ENCODE results near the gene FNBP1.

FNBP1 gene

DNA sequence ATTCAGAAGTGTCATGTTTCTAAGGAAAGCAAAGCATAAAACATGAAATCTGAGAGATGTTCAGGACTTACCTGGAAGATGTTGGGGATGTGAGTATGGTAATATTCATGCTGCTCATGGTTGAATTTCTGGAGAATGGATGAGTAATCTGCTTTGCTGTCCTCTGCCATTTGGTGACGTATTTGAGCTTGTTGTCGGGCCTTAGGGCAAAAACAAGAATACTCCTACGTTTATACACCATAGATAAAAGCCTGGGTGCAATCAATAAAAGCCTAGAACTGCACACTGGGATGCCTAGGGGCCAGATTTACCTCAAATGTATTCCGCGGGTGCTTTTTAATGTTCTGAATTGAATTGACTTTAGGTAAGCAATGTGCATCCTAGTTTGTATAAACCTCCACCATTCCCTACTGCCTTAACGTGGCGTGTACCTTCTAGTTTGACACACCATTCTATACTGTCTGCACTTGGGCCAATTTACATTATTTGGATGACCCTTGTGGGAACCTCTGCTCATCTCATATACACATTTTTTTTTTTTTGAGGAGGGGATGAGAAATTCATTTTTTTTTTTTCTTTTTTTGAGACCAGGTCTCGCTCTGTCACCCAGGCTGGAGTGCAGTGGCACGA is 113.4 kb downstream of the FNBP1 start:
- no peak for DNase-seq (ENCODE audit: low spot score)
- no peak for FAIRE-seq

DNA sequence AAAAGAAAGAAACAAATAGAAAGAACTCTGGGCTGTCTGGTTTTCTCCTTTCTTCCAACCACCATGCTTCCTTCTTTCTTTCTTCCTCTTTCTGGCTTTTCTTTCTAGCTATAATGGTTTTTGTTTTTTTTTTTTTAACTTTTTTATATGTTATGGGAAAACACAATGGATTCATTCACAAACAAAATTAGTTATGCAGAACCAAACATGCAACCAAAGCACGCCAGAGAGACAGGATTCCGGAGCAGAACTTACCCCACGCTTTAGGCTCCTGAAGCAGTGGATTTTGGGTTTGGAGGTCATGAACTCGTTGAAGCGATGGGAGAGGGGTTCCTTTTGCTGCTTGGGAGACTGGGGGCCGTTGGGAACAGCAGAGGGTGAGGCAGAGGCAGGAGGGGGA is 119.4 kb downstream of the FNBP1 start:
- no peak for DNase-seq (ENCODE audit: low spot score)
- no peak for FAIRE-seq

DNA sequence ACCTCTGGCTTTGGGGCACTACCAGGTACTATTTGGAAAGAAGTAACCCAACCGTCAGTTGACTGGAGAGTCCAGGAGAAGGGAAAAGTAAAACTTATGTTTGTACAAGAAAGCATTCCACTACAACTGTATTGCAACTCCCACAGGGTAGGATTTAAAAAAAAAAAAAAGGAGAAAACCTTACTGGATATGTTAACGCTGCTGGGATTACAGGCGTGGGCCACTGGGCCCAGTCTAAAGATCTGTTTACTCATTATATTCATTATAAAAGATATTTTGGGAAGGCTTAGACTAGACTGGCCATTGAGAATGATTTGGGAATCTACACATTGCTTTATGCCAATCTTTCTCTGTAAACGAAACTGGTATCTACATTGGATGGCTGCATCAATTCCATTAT is 121.1 kb downstream of the FNBP1 start:
- DNase-seq (ENCODE audit: low spot score) (no peak), FAIRE-seq (no peak)

DNA sequence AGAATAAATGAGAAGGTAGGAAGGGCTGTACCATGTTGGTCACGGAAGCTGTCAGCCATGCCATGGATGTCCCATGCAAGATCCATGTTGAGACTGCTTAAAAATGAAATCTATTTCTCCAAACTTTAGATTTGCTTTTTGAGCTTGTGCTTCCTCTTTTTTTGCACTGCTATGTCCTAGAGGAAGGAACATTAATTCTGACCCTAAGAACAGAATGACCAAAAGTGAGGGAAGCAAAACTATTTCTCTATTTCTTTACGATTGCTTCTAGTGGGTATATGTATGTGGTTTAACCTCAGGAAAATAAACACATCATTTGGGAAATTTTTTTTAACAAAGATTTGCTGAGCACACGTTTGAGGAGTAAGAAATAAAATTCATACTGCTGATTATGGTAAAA is 123.1 kb downstream of the FNBP1 start:
- FAIRE-seq, result no peak
- no peak for DNase-seq (ENCODE audit: low spot score)

DNA sequence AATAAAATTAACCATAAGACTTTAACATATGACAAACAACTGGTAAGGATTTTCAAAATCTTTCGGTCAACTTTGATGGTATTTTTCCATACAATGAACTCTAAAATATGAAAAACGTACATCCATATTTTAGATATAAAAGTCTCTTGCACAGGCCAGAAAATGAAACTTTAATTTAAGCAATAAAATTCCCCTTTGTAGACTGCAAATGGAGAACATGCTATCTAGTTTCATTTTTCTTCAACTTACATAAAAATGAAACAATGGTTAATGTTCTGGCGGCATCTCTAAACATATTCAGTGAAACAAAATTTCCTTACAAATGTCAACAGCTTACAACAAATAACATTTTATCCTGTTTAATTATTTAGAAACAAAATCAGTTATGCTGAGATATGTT is 123.7 kb downstream of the FNBP1 start:
- DNase-seq (ENCODE audit: low spot score), result no peak
- no peak for FAIRE-seq

DNA sequence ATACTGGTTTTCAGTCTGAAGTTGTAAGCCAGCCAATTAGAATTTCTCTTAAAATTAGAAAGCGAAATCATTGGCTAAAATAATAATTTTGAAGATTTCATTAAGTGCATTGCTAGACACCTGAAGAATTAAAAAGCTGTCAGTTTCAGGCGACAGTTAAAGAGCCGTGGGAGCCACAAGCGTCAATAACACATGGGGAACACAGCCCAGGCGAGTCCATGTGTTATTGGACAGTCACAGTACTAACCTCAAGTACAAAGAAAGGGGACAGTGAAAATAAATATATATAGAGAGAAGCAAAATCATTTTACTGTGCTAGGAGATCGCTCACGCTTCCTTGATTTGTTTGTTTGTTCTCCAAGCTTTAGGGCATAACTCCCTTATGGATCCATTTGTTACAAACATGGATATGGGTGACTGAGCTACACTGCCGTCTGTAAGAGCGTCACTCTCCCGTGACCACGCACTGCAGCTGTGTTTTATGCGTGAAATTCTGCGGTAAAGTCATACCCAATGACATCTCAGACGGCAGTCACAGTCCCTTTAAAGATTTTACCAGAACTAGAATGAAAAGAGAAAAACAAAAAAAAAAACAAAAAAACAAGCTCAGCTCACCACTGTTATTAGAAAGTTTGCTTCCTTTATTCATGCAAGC is 124.6 kb downstream of the FNBP1 start:
- FAIRE-seq, result no peak
- DNase-seq (ENCODE audit: low spot score), result no peak

DNA sequence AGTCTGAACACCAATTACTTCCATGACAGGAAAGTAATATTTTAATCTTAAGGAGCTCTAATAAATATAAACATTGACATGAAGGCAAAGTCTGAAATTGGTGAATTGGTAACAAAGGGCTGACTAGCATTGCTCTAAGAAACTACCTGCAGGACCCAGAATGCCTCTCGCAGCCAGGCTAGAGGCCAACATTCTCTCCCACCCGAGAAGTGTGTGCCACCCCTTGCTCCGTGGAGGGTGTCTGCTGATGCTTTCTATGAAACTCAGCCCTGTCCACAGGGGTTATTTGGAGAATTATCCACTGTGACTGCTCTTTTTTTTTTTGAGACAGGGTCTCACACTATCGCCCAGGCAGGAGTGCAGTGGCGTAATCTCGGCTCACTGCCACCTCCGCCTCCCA is 126.3 kb downstream of the FNBP1 start:
- no peak for DNase-seq (ENCODE audit: low spot score)
- FAIRE-seq, result no peak

DNA sequence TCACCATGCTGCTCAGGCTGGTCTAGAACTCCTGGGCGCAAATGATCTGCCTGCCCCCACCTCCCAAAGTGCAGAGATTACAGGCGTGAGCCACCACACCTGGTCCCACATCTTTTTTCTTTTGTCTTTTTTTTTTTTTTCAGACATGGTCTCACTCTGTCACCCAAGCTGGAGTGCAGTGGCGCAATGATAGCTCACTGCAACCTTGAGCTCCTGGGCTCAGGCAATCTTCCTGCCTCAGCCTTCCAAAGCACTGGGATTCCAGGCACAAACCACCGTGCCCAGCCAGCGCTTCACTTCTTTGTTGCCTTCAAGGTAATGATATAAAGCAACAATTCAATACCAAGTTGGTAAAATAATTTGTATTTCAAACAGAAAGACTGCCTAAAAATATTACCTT is 128.9 kb downstream of the FNBP1 start:
- FAIRE-seq, result no peak
- no peak for DNase-seq (ENCODE audit: low spot score)

DNA sequence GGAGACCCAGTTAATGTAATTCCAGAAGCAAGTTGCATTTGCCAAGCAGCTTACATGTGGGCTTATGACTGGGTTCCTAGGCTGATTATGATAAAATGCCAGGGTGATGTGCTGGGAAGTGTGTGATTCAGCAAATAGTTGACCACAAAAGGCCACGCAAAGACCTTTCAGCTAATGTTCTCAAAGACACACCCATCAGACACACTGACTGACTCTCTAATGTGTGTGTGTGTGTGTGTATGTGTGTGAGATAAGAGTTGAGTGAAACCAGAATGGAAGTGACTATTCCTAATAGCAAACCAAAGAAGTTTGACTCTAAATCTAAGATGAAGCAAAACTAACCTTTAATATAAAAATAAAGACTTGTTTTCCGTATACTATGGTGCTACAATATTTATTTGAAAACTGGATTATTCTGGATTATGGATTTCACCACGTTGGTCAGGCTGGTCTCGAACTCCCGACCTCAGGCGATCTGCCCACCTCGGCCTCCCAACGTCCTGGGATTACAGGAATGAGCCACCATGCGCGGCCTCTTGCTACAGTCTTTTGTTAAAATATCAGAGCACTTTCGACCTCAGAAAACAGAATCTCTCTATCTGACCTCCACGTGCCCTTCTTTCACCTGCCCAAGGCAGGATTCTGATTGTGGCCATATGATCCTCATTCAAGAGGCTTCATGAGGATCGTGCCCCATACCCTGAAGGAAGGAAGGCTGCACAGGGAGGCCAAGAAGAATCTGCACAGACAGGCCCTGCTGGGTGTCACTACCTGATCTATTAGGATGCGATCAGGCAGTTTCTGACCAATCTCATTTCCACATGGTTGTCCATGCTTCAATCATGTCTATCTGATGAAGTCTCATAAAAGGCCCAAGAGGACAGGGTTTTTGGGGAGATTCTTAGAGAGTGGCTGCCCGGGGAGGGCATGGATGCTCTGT is 132.1 kb downstream of the FNBP1 start:
- FAIRE-seq (peak; percentile 98), DNase-seq (ENCODE audit: low spot score) (peak; percentile 96)

DNA sequence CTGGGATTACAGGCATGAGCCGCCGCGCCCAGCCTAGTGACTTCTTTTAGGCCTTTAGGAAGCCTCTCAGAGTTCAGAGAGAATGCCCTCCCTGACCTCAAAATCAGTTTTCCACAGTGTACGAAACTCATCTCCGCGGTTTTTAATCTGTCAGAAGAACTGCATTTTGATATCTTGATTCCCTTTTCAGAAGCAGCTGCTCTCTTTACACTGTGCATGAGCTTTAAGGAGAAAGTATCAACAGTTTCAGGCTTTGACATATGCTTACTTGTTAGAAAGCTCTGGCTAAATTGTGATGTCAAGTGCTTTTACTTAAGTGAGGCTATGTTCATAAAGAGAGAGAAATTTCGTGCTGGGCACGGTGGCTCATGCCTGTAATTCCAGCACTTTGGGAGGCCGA is 133.1 kb downstream of the FNBP1 start:
- FAIRE-seq, result no peak
- DNase-seq (ENCODE audit: low spot score), result no peak

DNA sequence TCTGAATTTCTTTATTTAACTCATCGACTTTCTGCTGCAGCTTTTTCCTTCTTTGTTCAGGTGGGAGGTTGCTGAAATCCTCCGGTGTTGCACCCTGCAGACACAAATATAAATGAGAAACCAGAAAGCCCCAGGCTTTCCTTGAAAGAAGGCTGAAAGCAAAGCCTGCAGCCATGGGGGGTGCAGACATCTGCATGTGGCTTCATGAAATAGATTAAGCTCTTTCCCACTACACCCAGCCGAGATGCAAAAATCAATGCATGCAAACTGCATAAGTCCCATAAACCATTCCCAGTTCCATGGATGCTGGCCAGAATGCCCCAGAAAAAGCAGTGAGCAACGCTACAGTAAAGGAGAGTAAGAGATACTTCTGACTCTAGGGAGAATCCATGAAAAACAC is 134.1 kb downstream of the FNBP1 start:
- DNase-seq (ENCODE audit: low spot score), result no peak
- FAIRE-seq, result no peak

DNA sequence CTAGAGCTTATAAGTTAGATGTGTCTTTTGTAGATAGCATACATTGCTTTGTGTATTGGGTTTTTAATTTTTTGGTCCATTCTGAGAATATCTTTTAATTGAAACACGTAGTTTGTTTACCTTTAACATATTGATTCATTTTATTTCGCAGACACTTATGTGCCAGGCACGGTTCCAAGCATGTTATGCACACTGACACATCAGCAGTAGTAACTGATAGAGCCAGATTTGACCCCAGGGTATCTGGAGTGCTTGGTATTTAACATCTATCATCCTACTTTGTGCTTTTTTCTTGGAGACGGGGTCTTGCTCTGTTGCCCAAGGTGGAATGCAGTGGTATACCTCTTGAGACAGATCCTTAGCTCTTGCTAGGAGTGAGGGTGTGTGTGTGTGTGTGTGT is 135.8 kb downstream of the FNBP1 start:
- FAIRE-seq (no peak), DNase-seq (ENCODE audit: low spot score) (no peak)

DNA sequence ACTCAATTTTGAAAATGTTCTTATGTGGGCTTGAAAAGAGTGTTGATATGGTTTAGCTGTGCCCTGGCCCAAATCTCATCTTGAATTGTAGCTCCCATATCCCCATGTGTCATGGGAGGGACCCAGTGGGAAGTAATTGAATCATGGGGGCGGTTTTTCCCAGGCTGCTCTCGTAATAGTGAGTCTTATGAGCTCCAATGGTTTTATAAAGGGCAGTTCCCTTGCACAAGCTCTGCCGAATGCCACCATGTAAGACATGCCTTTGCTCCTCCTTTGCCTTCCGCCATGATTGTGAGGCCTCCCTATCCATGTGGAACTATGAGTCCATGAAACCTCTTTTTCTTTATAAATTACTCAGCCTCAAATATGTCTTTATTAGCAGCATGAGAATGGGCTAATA is 136.7 kb downstream of the FNBP1 start:
- no peak for FAIRE-seq
- no peak for DNase-seq (ENCODE audit: low spot score)

DNA sequence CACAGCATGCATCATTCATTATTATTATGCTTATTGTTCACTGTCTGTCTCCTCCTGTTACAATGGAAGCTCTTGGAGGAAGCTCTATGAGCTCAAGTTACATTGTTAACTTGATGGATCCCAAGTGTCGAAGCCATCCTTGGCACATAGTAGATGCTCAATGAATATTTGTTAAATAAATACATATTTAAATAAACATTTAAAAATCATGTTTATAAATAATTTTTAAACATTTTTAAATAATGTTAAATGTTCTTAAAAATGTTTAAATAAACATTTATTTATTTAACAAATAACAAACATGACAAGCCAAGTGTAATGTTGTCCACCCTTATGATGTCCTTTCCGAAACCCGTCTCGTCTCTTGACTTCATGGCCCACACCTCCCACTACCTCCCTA is 138.3 kb downstream of the FNBP1 start:
- FAIRE-seq (peak; percentile 67), DNase-seq (ENCODE audit: low spot score) (no peak)

DNA sequence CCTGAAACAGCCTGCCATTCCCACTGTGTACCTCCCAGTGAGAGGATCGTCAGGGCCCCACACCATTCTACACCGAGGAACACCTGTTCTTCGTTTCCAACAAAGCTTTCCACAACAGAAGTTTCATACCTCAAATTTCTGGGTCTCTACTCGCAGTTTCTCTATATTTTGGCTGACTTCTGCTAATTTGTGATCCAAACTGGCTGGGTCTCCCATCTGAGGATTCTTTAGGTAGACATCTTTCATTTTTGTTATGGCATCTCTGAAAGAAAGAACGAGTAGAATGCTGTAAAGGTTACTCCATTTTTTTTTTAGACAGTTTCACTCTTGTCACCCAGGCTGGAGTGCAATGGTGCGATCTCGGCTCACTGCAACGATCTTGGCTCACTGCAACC is 140.3 kb downstream of the FNBP1 start:
- DNase-seq (ENCODE audit: low spot score) (no peak), FAIRE-seq (no peak)

DNA sequence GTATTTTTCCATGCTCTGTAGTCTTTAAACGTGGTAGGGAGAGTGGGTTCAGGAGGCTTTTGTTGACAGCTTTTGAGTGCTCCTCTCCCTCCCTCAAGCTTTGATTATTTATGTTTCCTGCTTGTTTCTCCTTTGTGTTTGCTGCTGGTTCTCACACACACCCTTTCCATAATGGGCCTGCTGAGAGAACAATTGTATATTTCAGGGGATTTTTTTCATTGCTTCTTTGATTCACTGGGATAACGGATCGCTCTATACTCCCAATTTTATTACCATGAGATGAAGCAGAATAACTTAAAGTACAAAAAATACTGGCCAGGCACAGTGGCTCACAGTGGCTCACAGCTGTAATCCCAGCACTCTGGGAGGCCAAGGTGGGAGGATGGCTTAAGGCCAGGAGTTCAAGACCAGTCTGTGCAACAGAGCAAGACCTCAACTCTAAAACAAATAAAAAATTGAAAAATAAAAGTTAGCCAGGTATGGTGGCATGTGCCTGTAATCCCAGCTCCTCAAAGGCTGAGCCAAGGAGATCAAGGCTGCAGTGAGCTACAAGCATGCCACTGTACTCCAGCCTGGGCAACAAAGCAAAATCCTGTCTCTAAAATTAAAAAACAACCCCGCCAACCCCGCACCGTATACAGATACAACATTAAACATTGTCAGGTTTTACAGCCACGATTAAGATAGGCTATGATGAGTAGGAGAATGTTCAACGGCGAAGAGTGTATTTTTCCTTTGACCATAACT is 140.8 kb downstream of the FNBP1 start:
- DNase-seq (ENCODE audit: low spot score) (no peak), FAIRE-seq (no peak)

DNA sequence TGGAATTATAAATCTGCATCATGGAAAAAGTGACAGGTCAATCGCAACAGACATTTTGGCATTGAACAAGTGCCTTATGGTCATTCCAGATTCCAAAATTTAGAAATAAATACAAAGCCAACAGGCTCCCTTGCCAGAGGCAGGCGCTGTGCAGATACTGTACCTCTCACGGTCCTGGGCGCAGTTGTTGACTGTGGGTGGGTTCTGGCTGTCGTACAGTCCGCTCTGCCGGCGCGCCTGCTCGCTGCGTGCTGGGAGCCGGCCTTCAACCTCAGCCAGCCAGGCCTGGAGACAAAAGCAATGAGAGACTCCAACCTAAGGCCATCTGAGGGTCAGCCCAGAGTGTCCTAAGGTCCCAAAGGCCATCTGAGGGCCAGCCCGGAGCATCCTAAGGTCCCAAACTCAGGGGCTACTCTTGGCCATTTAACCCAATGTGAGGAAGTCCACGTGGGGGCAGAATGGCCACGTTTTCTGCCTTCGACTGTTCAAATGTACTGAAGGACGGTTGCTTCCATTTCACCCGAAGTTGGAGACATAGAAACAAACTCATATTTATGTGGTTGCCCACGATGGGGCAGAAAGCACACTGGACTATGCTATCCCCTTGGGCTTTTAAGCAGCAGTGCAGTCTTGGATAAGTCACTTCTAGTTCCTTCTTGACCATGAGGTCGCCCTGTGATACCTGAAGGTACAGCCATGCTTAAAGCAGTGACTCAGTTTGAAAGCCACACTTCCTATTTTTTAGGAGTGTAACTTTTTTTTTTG is 142.5 kb downstream of the FNBP1 start:
- no peak for DNase-seq (ENCODE audit: low spot score)
- no peak for FAIRE-seq

DNA sequence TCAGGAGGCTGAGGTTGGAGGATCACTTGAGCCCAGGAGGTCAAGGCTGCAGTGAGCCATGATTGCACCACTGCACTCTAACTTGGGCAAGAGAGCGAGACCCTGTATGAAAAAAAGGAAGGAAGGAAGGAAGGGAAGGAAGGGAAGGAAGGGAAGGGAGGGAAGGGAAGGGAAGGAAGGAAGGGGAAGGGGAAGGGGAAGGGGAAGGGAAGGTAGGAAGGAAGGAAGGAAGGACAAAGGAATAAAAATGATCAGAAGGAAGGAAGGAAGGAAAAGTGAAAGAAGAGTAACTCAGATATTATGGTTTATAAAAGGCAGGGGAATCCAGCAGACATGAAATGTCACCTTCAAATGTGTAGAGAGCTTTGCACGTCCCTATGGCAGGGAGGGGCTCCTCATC is 143.4 kb downstream of the FNBP1 start:
- FAIRE-seq, result no peak
- DNase-seq (ENCODE audit: low spot score), result no peak

DNA sequence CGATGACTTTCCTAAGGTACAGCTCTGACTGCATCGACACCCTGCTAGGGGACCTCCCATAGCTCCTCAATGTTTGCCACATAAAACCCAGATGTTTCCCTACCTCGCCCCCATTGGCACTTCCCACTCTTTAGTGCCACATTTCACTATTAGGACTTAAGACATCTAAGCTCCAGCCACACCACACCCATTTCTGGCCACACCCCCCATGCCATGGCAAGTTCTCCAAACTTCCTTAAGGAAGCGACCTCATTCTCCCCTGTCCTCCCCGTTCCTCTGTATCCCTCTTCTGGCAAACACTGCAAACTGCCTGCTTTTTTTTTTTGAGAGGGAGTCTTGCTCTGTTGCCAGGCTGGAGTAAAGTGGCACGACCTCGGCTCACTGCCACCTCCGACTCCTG is 144.8 kb downstream of the FNBP1 start:
- FAIRE-seq, result no peak

DNA sequence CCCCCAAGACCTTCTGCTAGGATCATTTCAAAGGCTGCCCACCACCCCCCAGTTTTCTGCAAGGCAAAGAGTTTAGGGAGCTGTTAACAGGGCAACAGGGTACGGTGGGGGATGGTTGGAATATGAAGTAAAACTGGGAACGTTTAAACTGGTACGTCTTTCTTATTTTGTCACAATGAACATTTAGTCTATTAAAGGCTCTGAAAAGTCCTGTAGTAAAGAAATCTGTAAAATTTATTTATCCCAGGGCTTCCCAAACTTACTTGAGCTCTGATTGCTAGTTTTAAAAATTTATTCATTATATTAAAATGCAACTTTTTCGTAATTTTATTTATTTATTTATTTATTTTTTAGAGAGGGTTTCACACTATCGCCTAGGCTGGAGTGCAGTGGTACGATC is 145.7 kb downstream of the FNBP1 start:
- no peak for FAIRE-seq
- DNase-seq (ENCODE audit: low spot score), result no peak

More for the DNA sequence above, 144.8 kb downstream of the FNBP1 start:
- no peak for DNase-seq (ENCODE audit: low spot score)

Data from RCC 7860 (cell line).